GM18499 (cell line): ENCODE measurements around the gene TAS2R40.
"Not testable (repeated sequence)": the region's sequence is repeated elsewhere in the genome, so short reads cannot be mapped to it uniquely, and the experiment has no call there.

Source experiments
- ATAC-seq: cut with Tn5 transposase; IDR thresholded peaks from one replicate; pipeline ENCODE4 v1.9.1; 2021; ENCODE audit warnings: moderate number of reproducible peaks; ENCODE audit not compliant: insufficient read depth, unreplicated experiment

The TAS2R40 gene

GRCh38 chr7:143247372-143247771 is 25.5 kb downstream of the TAS2R40 start:
- no peak for ATAC-seq

DNA sequence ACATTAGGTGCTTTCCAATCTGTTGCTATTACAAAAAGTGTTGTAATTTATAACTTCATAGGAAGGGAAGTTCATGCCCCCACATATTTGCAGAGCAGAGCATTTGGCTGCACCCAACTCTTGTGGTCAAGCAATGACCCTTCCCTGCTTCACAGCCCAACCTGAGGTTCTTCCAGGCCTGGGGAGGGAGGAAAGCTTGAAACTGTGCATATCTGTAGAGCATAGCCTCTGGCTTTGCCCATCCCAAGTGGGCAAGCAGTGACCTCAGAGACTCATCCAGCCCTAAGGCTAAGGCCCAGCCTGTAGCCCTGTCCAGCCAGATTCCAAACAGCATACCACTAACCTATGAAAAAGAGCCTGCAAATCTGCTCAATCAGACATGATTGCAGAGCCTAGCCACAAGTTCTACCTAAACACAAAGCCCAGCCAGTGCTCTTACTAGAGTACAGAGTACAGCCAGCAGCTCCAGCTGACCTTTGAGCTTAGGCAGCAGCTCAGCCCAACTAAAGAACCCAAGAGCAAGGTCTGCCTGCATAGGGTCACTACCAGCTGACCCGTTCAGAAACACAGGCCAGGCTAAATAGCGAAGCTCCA is 27.0 kb downstream of the TAS2R40 start:
- no peak for ATAC-seq

DNA sequence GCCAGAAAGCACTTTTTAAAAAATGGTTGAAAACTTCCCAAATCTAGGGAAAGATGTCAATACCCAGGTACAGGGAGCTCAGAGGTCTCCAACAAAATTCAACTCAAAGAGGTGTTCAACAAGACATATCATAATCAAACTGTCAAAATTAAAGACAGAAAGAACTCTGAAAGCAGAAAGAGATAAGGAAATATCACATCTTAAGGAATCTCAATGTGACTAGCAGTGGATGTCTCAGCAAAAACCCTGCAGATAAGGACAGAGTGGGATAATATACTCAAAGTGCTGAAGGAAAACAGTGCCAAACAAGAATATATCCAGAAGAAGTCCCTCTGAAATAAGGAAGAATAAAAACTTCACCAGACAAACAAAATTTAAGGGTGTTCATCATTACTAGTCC is 28.4 kb downstream of the TAS2R40 start:
- no peak for ATAC-seq

DNA sequence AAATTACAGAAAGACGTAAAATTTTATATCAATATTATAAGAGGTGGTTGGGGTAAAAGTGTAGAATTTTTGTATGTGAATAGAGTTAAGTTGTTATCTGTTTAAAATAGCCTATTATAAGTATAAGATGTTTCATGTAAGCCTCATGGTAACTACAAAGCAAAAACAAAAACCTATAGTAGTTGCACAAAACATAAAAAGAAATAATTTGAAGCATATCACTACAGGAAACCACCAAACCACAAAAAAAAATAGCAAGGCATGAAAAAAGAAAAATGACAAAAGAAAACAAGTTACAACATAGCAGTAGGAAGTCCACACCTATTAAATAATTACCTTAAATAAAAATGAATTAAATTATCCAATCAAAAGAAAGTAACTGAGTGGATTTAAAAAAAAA is 29.0 kb downstream of the TAS2R40 start:
- ATAC-seq: no peak

DNA sequence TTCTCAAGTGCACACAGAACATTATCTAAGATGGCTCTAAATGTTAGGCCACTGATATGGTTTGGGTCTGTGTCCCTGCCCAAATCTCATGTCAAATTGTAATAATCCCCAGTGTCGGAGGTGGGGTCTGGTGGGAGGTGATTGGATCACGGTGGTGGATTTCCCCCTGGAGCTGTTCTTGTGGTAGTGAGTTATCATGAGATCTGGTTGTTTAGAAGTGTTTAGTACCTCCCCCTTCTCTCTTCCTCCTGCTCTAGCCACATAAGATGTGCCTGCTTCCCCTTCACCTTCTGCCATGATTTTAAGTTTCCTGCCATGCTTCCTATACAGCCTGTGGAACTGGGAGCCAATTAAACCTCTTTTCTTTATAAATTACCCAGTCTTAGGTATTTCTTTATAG is 30.2 kb downstream of the TAS2R40 start:
- no peak for ATAC-seq

GRCh38 chr7:143255564-143255963 is 33.7 kb downstream of the TAS2R40 start:
- ATAC-seq: no peak

- ATAC-seq: no peak
Observed at GRCh38 chr7:143256325-143256724, 34.5 kb downstream of the TAS2R40 start.

GRCh38 chr7:143256932-143257331 is 35.1 kb downstream of the TAS2R40 start:
- ATAC-seq: peak; percentile 49

DNA sequence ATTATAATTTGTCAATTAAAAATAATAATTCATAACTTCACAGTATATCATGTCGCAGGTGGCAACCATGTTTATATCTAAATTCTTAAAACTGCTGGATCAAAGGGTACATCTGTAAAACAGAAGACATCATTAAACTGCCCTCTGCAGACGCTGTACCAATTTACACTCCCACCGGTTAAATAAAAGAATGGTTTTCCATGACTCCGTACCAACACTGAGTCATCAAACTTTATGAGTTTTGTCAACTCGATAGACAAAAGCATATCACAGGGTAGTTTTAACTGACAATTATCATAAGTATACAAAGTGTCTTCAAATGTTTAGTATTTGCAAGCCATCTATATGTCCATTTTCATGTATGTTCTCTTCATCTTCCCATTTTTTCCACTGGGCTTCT is 35.7 kb downstream of the TAS2R40 start:
- no peak for ATAC-seq

DNA sequence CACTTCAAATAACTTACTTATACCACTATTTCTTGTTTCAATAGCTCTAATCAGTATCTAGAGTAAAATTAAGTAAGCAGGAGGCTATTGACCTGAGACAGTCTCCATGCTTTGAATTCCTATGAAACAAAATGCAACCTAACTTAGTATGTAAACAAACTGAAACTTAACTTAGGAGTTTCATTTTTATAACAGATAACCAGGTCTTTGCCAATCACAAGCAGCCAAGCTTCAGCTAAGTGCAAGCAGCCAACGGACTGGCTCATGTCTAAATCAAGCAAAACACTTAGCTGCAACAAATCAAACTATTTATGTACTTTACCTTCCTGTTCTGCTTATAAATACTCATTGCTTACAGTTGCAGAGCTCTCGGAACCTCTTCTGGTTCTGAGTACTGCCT is 37.0 kb downstream of the TAS2R40 start:
- peak; percentile 38 for ATAC-seq

GRCh38 chr7:143259765-143260164 is 37.9 kb downstream of the TAS2R40 start:
- no peak for ATAC-seq

GRCh38 chr7:143261901-143262300 is 40.1 kb downstream of the TAS2R40 start:
- no peak for ATAC-seq

- ATAC-seq: peak; percentile 86
Observed at GRCh38 chr7:143263266-143264195, 41.7 kb downstream of the TAS2R40 start, which contains the start of gene GSTK1. Gene GSTK1, plus strand, starts transcription at chr7:143263441. Its CDS starts 73 bp downstream, at chr7:143263514.

DNA sequence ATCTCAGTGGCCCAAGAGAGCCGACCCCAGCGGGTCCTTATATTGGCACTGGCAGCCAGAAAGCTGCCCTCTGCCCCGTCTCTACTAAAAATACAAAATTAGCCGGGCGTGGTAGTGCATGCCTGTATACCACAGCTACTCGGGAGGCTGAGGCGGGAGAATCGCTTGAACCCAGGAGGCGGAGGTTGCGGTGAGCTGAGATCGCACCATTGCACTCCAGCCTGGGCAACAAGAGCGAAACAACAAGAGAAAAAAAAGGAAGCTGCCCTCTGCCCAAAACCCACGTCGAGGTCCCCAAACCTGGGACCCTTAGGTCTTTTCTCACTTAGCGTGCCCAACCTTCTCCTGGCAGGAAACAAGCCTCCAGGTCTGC is 42.3 kb downstream of the TAS2R40 start:
- ATAC-seq: not testable (repeated sequence)

DNA sequence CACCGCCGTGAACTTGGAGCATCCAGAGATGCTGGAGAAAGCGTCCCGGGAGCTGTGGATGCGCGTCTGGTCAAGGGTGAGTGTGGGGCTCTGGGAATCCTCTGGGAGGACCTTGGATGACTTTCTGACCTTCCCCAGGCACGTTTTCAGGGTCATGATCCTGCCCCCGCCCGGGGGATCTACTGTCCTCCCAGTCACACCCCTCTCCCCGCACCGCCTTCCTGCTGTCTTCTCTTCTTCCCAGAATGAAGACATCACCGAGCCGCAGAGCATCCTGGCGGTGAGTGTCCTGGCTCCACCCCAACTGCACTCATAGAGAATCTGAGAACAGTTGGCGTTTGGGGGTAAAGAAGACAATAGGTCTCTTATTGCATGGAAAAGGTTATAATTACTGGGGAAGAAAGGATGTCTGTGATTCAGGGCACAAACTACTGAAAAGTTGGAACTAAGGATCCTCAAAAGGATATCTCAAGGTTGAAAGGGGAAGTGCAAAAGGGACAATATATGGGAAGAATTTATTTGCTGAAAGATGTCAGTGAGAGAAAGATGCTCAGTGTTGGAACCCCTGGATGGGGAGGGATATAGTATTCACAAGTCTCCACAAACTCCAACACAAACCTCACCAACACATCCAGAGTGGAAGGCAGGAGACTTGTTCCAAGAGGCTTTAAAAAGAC is 43.3 kb downstream of the TAS2R40 start:
- no peak for ATAC-seq

DNA sequence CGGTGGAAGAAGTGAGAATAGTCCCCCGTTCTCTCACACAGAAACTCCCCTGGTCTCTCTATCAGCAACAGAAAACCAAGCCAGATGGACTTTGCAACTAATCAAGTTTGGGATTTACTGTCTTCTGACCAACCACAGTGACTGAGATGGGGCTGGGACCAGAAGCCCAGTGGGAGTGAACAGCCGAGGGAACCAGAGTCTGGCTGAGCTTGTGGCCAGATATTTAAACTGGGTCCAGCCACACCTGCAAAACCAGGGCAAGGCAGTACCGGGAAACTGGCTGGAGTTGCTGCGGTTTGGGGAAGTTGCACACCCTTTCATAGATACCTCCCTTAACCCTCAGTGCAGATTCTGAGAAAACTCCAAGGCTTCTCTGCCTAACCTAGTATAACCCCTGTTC is 47.4 kb downstream of the TAS2R40 start:
- ATAC-seq: no peak

GRCh38 chr7:143271240-143271639 is 49.4 kb downstream of the TAS2R40 start:
- ATAC-seq: no peak
